Measurements from ENCODE around the gene EXOC1.
A peak's percentile ranks its signal among the peaks of the same experiment; 100 is the strongest.

DNA sequence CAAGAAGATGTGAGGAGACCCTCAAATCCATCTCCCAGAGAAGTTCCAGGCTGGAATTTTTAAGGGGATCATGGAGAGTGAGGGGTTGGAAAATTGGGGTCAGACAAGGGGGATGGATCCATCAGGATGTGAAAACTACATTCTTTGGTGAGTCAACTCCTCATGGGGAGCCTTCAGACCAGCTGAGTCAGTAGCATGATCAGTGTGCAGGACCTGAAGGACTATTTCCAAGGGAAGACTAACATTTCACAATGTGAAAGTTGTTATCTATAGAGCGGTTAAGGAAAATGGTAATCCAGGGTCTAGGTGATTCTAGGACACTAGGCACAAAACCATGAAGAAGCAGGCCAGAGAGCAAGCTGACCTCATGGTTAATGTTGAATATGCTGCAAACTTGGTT, 56.7 kb downstream of the EXOC1 start:
- TF ChIP-seq, protein P1, sequence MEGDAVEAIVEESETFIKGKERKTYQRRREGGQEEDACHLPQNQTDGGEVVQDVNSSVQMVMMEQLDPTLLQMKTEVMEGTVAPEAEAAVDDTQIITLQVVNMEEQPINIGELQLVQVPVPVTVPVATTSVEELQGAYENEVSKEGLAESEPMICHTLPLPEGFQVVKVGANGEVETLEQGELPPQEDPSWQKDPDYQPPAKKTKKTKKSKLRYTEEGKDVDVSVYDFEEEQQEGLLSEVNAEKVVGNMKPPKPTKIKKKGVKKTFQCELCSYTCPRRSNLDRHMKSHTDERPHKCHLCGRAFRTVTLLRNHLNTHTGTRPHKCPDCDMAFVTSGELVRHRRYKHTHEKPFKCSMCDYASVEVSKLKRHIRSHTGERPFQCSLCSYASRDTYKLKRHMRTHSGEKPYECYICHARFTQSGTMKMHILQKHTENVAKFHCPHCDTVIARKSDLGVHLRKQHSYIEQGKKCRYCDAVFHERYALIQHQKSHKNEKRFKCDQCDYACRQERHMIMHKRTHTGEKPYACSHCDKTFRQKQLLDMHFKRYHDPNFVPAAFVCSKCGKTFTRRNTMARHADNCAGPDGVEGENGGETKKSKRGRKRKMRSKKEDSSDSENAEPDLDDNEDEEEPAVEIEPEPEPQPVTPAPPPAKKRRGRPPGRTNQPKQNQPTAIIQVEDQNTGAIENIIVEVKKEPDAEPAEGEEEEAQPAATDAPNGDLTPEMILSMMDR (conservative IDR thresholded peaks at IDR 0.05; ENCODE audit: low read depth, low read length) = no peak
- TF ChIP-seq MXI1 (IDR thresholded peaks at IDR 0.05; ENCODE audit: borderline replicate concordance, low read depth, low read length) (no peak), POLR2A (IDR thresholded peaks at IDR 0.05; ENCODE audit: low read depth, low read length) (no peak), CHD1 (IDR thresholded peaks at IDR 0.05; ENCODE audit: low read depth, low read length) (no peak), CEBPB (IDR thresholded peaks at IDR 0.05; ENCODE audit: low read depth, low read length) (peak; percentile 59; the same call in 1 of the 2 replicates), MAFK (IDR thresholded peaks at IDR 0.05; ENCODE audit: low read depth, low read length) (no peak)
